BLaER1 (cell line): Measurements from ENCODE around the gene KDR.

ENCODE experiments used
- H3K27ac ChIP-seq: shearing (Covaris generic); formaldehyde crosslinking; 2 replicates; pipeline ENCODE4 v1.8.1; 2022
- H3K27me3 ChIP-seq: shearing (Covaris generic); formaldehyde crosslinking; 2 replicates; pipeline ENCODE4 v1.8.1; 2022
- H3K36me3 ChIP-seq: shearing (Covaris generic); formaldehyde crosslinking; 2 replicates; pipeline ENCODE4 v1.8.1; 2022
- H3K4me1 ChIP-seq: shearing (Covaris generic); formaldehyde crosslinking; 2 replicates; pipeline ENCODE4 v1.8.1; 2022
- H3K4me2 ChIP-seq: shearing (Covaris generic); formaldehyde crosslinking; 2 replicates; pipeline ENCODE4 v1.8.1; 2022
- H3K4me3 ChIP-seq: shearing (Covaris generic); formaldehyde crosslinking; 2 replicates; pipeline ENCODE4 v1.8.1; 2022
- H3K9ac ChIP-seq: shearing (Covaris generic); formaldehyde crosslinking; 2 replicates; pipeline ENCODE4 v1.8.1; 2022
- H3K9me3 ChIP-seq: shearing (Covaris generic); formaldehyde crosslinking; 2 replicates; pipeline ENCODE4 v1.8.1; 2022
- H4K20me1 ChIP-seq: shearing (Covaris generic); formaldehyde crosslinking; 2 replicates; pipeline ENCODE4 v1.8.1; 2022
- Cebpa-rat ChIP-seq: shearing (Covaris generic); IDR thresholded peaks from 2 replicates; pipeline ENCODE4 v1.8.1; 2022

The KDR gene

GRCh38 chr4:55124322-55125076, 896 bp downstream of the KDR start:
- no peak overlapping the region for H3K9ac ChIP-seq

GRCh38 chr4:55123791-55124190, 1.6 kb downstream of the KDR start:
- H3K9ac ChIP-seq, result no peak overlapping the region
- H4K20me1 ChIP-seq, result no peaks in the 10 kb centered on the region
- TF ChIP-seq Cebpa-rat, result no peak
- H3K9me3 ChIP-seq, result peaks cover 20% of the 10 kb centered on the region
- H3K27ac ChIP-seq, result no peak overlapping the region
- no peak overlapping the region for H3K4me3 ChIP-seq
- no peaks in the 10 kb centered on the region for H3K36me3 ChIP-seq
- no peaks in the 10 kb centered on the region for H3K4me1 ChIP-seq
- H3K27me3 ChIP-seq, result no peaks in the 10 kb centered on the region
- H3K4me2 ChIP-seq, result no peak overlapping the region

More at GRCh38 chr4:55124322-55125076, 896 bp downstream of the KDR start:
- no peaks in the 10 kb centered on the region for H4K20me1 ChIP-seq
- no peak overlapping the region for H3K27ac ChIP-seq
- peaks cover 20% of the 10 kb centered on the region for H3K9me3 ChIP-seq
- no peaks in the 10 kb centered on the region for H3K27me3 ChIP-seq
- no peak overlapping the region for H3K4me2 ChIP-seq
- H3K4me3 ChIP-seq, result no peak overlapping the region
- no peaks in the 10 kb centered on the region for H3K4me1 ChIP-seq
- no peak for TF ChIP-seq Cebpa-rat
- H3K36me3 ChIP-seq, result no peaks in the 10 kb centered on the region

GRCh38 chr4:55122235-55122634, 3.2 kb downstream of the KDR start:
- Histone ChIP-seq H3K36me3 (no peaks in the 10 kb centered on the region), H3K9me3 (peaks cover 20% of the 10 kb centered on the region), H3K27ac (no peak overlapping the region), H3K4me3 (no peak overlapping the region), H3K4me2 (no peak overlapping the region), H4K20me1 (no peaks in the 10 kb centered on the region), H3K27me3 (no peaks in the 10 kb centered on the region), H3K9ac (no peak overlapping the region), H3K4me1 (no peaks in the 10 kb centered on the region)
- no peak for TF ChIP-seq Cebpa-rat

GRCh38 chr4:55121246-55121645, 4.1 kb downstream of the KDR start:
- H3K4me3 ChIP-seq, result no peak overlapping the region
- peaks cover 7% of the 10 kb centered on the region; the same call in 1 of the 2 replicates for H3K4me1 ChIP-seq
- no peak for TF ChIP-seq Cebpa-rat

GRCh38 chr4:55118397-55118796, 7.0 kb downstream of the KDR start:
- no peaks in the 10 kb centered on the region for H3K27me3 ChIP-seq

More at GRCh38 chr4:55121246-55121645, 4.1 kb downstream of the KDR start:
- H4K20me1 ChIP-seq, result no peaks in the 10 kb centered on the region
- no peak overlapping the region for H3K9ac ChIP-seq
- H3K36me3 ChIP-seq, result no peaks in the 10 kb centered on the region
- H3K27ac ChIP-seq, result no peak overlapping the region
- no peak overlapping the region for H3K4me2 ChIP-seq
- H3K27me3 ChIP-seq, result no peaks in the 10 kb centered on the region
- peaks cover 20% of the 10 kb centered on the region for H3K9me3 ChIP-seq

GRCh38 chr4:55117511-55117910, 7.9 kb downstream of the KDR start:
- Histone ChIP-seq H3K27ac (no peak overlapping the region), H3K4me3 (no peak overlapping the region), H3K4me1 (peaks cover 7% of the 10 kb centered on the region; the same call in 1 of the 2 replicates), H3K4me2 (no peak overlapping the region), H3K27me3 (no peaks in the 10 kb centered on the region), H3K36me3 (no peaks in the 10 kb centered on the region), H3K9ac (no peak overlapping the region), H4K20me1 (no peaks in the 10 kb centered on the region), H3K9me3 (no peaks in the 10 kb centered on the region)
- TF ChIP-seq Cebpa-rat, result no peak

More at GRCh38 chr4:55118397-55118796, 7.0 kb downstream of the KDR start:
- Histone ChIP-seq H3K27ac (no peak overlapping the region), H4K20me1 (no peaks in the 10 kb centered on the region), H3K4me1 (peaks cover 7% of the 10 kb centered on the region; the same call in 1 of the 2 replicates), H3K4me3 (no peak overlapping the region), H3K4me2 (no peak overlapping the region), H3K9ac (no peak overlapping the region), H3K36me3 (no peaks in the 10 kb centered on the region), H3K9me3 (no peaks in the 10 kb centered on the region)
- no peak for TF ChIP-seq Cebpa-rat

GRCh38 chr4:55116450-55116849, 8.9 kb downstream of the KDR start:
- no peak overlapping the region for H3K27ac ChIP-seq
- H4K20me1 ChIP-seq, result no peaks in the 10 kb centered on the region
- no peaks in the 10 kb centered on the region for H3K27me3 ChIP-seq
- H3K4me3 ChIP-seq, result no peak overlapping the region
- no peaks in the 10 kb centered on the region for H3K9me3 ChIP-seq
- no peak overlapping the region for H3K4me2 ChIP-seq
- no peak for TF ChIP-seq Cebpa-rat
- no peaks in the 10 kb centered on the region for H3K36me3 ChIP-seq
- peaks cover 7% of the 10 kb centered on the region; the same call in 1 of the 2 replicates for H3K4me1 ChIP-seq
- H3K9ac ChIP-seq, result no peak overlapping the region

GRCh38 chr4:55111601-55112000, 13.8 kb downstream of the KDR start:
- Histone ChIP-seq H3K4me2 (no peak overlapping the region), H3K9ac (no peak overlapping the region), H3K4me3 (no peak overlapping the region), H3K27ac (no peak overlapping the region), H3K4me1 (peaks cover 3% of the 10 kb centered on the region; the same call in 1 of the 2 replicates), H3K36me3 (no peaks in the 10 kb centered on the region), H4K20me1 (no peaks in the 10 kb centered on the region), H3K9me3 (no peaks in the 10 kb centered on the region), H3K27me3 (no peaks in the 10 kb centered on the region)
- no peak for TF ChIP-seq Cebpa-rat

GRCh38 chr4:55110131-55110530, 15.3 kb downstream of the KDR start:
- Histone ChIP-seq H3K36me3 (no peaks in the 10 kb centered on the region), H3K4me1 (no peaks in the 10 kb centered on the region), H3K4me2 (no peak overlapping the region), H4K20me1 (no peaks in the 10 kb centered on the region), H3K9ac (no peak overlapping the region), H3K27ac (no peak overlapping the region), H3K4me3 (no peak overlapping the region), H3K27me3 (no peaks in the 10 kb centered on the region), H3K9me3 (no peaks in the 10 kb centered on the region)
- TF ChIP-seq Cebpa-rat, result no peak

GRCh38 chr4:55107054-55107453, 18.3 kb downstream of the KDR start:
- Histone ChIP-seq H4K20me1 (no peaks in the 10 kb centered on the region), H3K4me1 (no peaks in the 10 kb centered on the region), H3K27me3 (no peaks in the 10 kb centered on the region), H3K9ac (no peak overlapping the region), H3K4me3 (no peak overlapping the region), H3K36me3 (no peaks in the 10 kb centered on the region), H3K27ac (no peak overlapping the region), H3K9me3 (no peaks in the 10 kb centered on the region), H3K4me2 (no peak overlapping the region)
- TF ChIP-seq Cebpa-rat, result no peak
